GM18868 (cell line): ENCODE measurements around the gene RNF20.
"Not testable (repeated sequence)": the region's sequence is repeated elsewhere in the genome, so short reads cannot be mapped to it uniquely, and the experiment has no call there.

ENCODE experiments used
- ATAC-seq: cut with Tn5 transposase; IDR thresholded peaks from one replicate; pipeline ENCODE4 v1.9.1; 2021; ENCODE audit warnings: mild to moderate bottlenecking, moderate library complexity; ENCODE audit not compliant: unreplicated experiment

RNF20 gene

GRCh38 chr9:101533334-101534204, at the start of gene RNF20:
Gene RNF20, plus strand, starts transcription at chr9:101533853. Its CDS starts 1,571 bp downstream, at chr9:101535424.
- ATAC-seq: peak; percentile 97

GRCh38 chr9:101484046-101484445, 49.6 kb upstream of the RNF20 start:
- ATAC-seq: no peak

GRCh38 chr9:101485924-101486692, 47.5 kb upstream of the RNF20 start:
- no peak for ATAC-seq

GRCh38 chr9:101486693-101487442, 46.8 kb upstream of the RNF20 start:
- ATAC-seq: no peak

- no peak for ATAC-seq
These were observed 46.2 kb upstream of the RNF20 start for GRCh38 chr9:101487443-101487840.

GRCh38 chr9:101495810-101496209, 37.8 kb upstream of the RNF20 start:
- ATAC-seq: no peak

- no peak for ATAC-seq
These were observed 35.3 kb upstream of the RNF20 start for GRCh38 chr9:101498323-101498722.

- no peak for ATAC-seq
These were observed 29.5 kb upstream of the RNF20 start for GRCh38 chr9:101504188-101504587.

- no peak for ATAC-seq
These were observed 25.4 kb upstream of the RNF20 start for GRCh38 chr9:101508211-101508610.

GRCh38 chr9:101509572-101509971, 24.1 kb upstream of the RNF20 start:
- ATAC-seq: no peak

- no peak for ATAC-seq
These were observed 23.2 kb upstream of the RNF20 start for GRCh38 chr9:101510459-101510858.

- ATAC-seq: no peak
These were observed 22.6 kb upstream of the RNF20 start for GRCh38 chr9:101511009-101511408.

- no peak for ATAC-seq
These were observed 21.5 kb upstream of the RNF20 start for GRCh38 chr9:101512116-101512515.

GRCh38 chr9:101513351-101513750, 20.3 kb upstream of the RNF20 start:
- no peak for ATAC-seq

- no peak for ATAC-seq
These were observed 19.6 kb upstream of the RNF20 start for GRCh38 chr9:101514071-101514470.

- no peak for ATAC-seq
These were observed 17.0 kb upstream of the RNF20 start for GRCh38 chr9:101516655-101517054.

- not testable (repeated sequence) for ATAC-seq
These were observed 15.2 kb upstream of the RNF20 start for GRCh38 chr9:101518489-101518888.

- ATAC-seq: no peak
These were observed 9.3 kb upstream of the RNF20 start for GRCh38 chr9:101524371-101524770.

GRCh38 chr9:101527066-101527465, 6.6 kb upstream of the RNF20 start:
- no peak for ATAC-seq

- ATAC-seq: no peak
These were observed 5.6 kb upstream of the RNF20 start for GRCh38 chr9:101528015-101528414.

GRCh38 chr9:101530076-101530711, 3.5 kb upstream of the RNF20 start:
- ATAC-seq: peak; percentile 46
